Measurements from ENCODE around the gene PDE3A. TPM values are rescaled to one million over a fixed set of nuclear protein-coding genes. Genes with fewer than 3 reads are reported as not detected.

PDE3A gene
- total RNA-seq, 1 donor from 2014 or later: 161 TPM

- peaks cover 42% of the 10 kb centered on the region for H3K36me3 ChIP-seq
- no peak overlapping the region for H3K4me3 ChIP-seq
- TF ChIP-seq CTCF (IDR thresholded peaks at IDR 0.05; ENCODE audit: borderline replicate concordance): peak; percentile 63
- no peak for DNase-seq
- intact Hi-C loops (cut with micrococcal nuclease): no loop called here
- no peak overlapping the region for H3K27ac ChIP-seq (replicated peaks)
- no peaks in the 10 kb centered on the region for H3K27me3 ChIP-seq (ENCODE audit: low read depth)
- H3K4me1 ChIP-seq: peaks cover 17% of the 10 kb centered on the region
- no peaks in the 10 kb centered on the region for H3K9me3 ChIP-seq (replicated peaks)
Measured at GRCh38 chr12:20646239-20646827, 278.0 kb downstream of the PDE3A start.

DNA sequence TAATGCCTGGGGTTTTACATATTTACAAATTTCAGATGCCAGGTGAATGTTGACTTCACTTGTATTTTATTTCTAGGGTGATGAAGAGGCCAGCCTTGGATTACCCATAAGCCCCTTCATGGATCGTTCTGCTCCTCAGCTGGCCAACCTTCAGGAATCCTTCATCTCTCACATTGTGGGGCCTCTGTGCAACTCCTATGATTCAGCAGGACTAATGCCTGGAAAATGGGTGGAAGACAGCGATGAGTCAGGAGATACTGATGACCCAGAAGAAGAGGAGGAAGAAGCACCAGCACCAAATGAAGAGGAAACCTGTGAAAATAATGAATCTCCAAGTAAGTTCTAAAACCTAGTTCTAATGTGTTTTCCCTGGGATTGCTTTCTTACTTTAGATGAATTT lies 285.5 kb downstream of the PDE3A start:
- peaks cover 81% of the 10 kb centered on the region for H3K36me3 ChIP-seq
- no peaks in the 10 kb centered on the region for H3K27me3 ChIP-seq (ENCODE audit: low read depth)
- H3K9me3 ChIP-seq (replicated peaks): no peaks in the 10 kb centered on the region
- DNase-seq: no peak
- intact Hi-C loops (cut with micrococcal nuclease): no loop called here
- no peak for TF ChIP-seq CTCF (IDR thresholded peaks at IDR 0.05; ENCODE audit: borderline replicate concordance)
- H3K4me1 ChIP-seq: peaks cover 18% of the 10 kb centered on the region
- H3K4me3 ChIP-seq: no peak overlapping the region
- H3K27ac ChIP-seq (replicated peaks): no peak overlapping the region

GRCh38 chr12:20656600-20656999 lies 288.3 kb downstream of the PDE3A start:
- no peaks in the 10 kb centered on the region for H3K27me3 ChIP-seq (ENCODE audit: low read depth)
- H3K4me1 ChIP-seq: peaks cover 18% of the 10 kb centered on the region
- H3K27ac ChIP-seq (replicated peaks): peak overlapping the region; percentile 12
- no peak for DNase-seq
- peaks cover 77% of the 10 kb centered on the region for H3K36me3 ChIP-seq
- TF ChIP-seq CTCF (IDR thresholded peaks at IDR 0.05; ENCODE audit: borderline replicate concordance): no peak
- intact Hi-C loops (cut with micrococcal nuclease): no loop called here
- H3K9me3 ChIP-seq (replicated peaks): peaks cover 18% of the 10 kb centered on the region
- no peak overlapping the region for H3K4me3 ChIP-seq

- peaks cover 21% of the 10 kb centered on the region for H3K9me3 ChIP-seq (replicated peaks)
- TF ChIP-seq CTCF (IDR thresholded peaks at IDR 0.05; ENCODE audit: borderline replicate concordance): no peak
- peaks cover 85% of the 10 kb centered on the region for H3K36me3 ChIP-seq
- H3K4me1 ChIP-seq: peaks cover 18% of the 10 kb centered on the region
- intact Hi-C loops (cut with micrococcal nuclease): no loop called here
- no peak overlapping the region for H3K27ac ChIP-seq (replicated peaks)
- no peaks in the 10 kb centered on the region for H3K27me3 ChIP-seq (ENCODE audit: low read depth)
- H3K4me3 ChIP-seq: no peak overlapping the region
- no peak for DNase-seq
Measured at GRCh38 chr12:20657496-20657895, 289.2 kb downstream of the PDE3A start.

DNA sequence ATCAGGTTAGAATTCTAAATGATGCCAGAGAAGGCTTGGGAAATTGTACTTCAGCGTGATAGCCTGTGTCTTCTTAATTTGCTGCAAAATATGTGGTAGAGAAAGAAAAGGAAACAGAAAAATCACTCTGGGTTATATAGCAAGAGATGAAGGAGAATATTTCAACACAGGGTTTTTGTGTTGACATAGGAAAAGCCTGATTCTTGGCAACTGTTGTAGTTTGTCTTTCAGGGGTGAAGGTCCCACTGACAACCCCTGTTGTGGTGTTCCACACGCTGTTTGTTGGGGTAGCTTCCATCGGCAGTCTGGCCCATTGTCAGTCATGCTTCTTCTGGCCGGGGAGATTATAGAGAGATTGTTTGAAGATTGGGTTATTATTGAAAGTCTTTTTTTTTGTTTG lies 313.0 kb downstream of the PDE3A start:
- H3K36me3 ChIP-seq: peaks cover 37% of the 10 kb centered on the region
- DNase-seq: no peak

More for the DNA sequence above, 313.0 kb downstream of the PDE3A start:
- Histone ChIP-seq H3K4me1 (no peaks in the 10 kb centered on the region), H3K27ac (replicated peaks) (no peak overlapping the region), H3K4me3 (no peak overlapping the region), H3K27me3 (ENCODE audit: low read depth) (no peaks in the 10 kb centered on the region), H3K9me3 (replicated peaks) (peaks cover 11% of the 10 kb centered on the region)
- no peak for TF ChIP-seq CTCF (IDR thresholded peaks at IDR 0.05; ENCODE audit: borderline replicate concordance)
- intact Hi-C loops (cut with micrococcal nuclease): no loop called here
